H9 (cell line): ENCODE results near the gene TPGS2. TPM values are rescaled to one million over a fixed set of nuclear protein-coding genes. Genes with fewer than 3 reads are reported as not detected.

Experiments
- DNase-seq: peaks from one replicate; pipeline ENCODE4 v3.0.0-alpha.2; 2017
- H2AFZ ChIP-seq: one replicate; pipeline ENCODE4 v1.6.1; 2013; ENCODE audit warnings: mild to moderate bottlenecking, low read length, control low read depth, moderate library complexity
- H2AK5ac ChIP-seq: 2 replicates; pipeline ENCODE4 v1.6.1; 2013; ENCODE audit warnings: low read length, control low read depth, mixed read lengths; ENCODE audit not compliant: insufficient read length
- H2BK120ac ChIP-seq: one replicate; pipeline ENCODE4 v1.6.1; 2013; ENCODE audit warnings: low read depth, mild to moderate bottlenecking, low read length, control low read depth, inconsistent platforms; ENCODE audit not compliant: poor library complexity, severe bottlenecking
- H2BK12ac ChIP-seq: 2 replicates; pipeline ENCODE4 v1.6.1; 2013; ENCODE audit warnings: low read length, control low read depth, mixed read lengths, low read depth; ENCODE audit not compliant: insufficient read length
- H2BK15ac ChIP-seq: 2 replicates; pipeline ENCODE4 v1.6.1; 2013; ENCODE audit warnings: low read depth, low read length, control low read depth
- H2BK20ac ChIP-seq: one replicate; pipeline ENCODE4 v1.6.1; 2013; ENCODE audit warnings: low read depth, mild to moderate bottlenecking, low read length, control low read depth, inconsistent platforms; ENCODE audit not compliant: poor library complexity, severe bottlenecking
- H2BK5ac ChIP-seq: 2 replicates; pipeline ENCODE4 v1.6.1; 2013; ENCODE audit warnings: low read length, control low read depth, mixed read lengths; ENCODE audit not compliant: insufficient read length
- H3K14ac ChIP-seq: 2 replicates; pipeline ENCODE4 v1.6.1; 2013; ENCODE audit warnings: low read length, control low read depth; ENCODE audit not compliant: insufficient read depth
- H3K18ac ChIP-seq: 2 replicates; pipeline ENCODE4 v1.6.1; 2013; ENCODE audit warnings: low read depth, mild to moderate bottlenecking, mixed read lengths, low read length, control low read depth; ENCODE audit not compliant: insufficient read length
- H3K23ac ChIP-seq: 2 replicates; pipeline ENCODE4 v1.6.1; 2013; ENCODE audit warnings: low read length, control low read depth, mixed read lengths, low read depth; ENCODE audit not compliant: insufficient read length
- H3K23me2 ChIP-seq: 2 replicates; pipeline ENCODE4 v1.6.1; 2013; ENCODE audit warnings: low read depth, mild to moderate bottlenecking, mixed read lengths, low read length, control low read depth; ENCODE audit not compliant: insufficient read length, poor library complexity, severe bottlenecking
- H3K27ac ChIP-seq: 2 replicates; pipeline ENCODE4 v1.5.1; 2013; ENCODE audit warnings: low read length, control low read depth, mixed read lengths, low read depth; ENCODE audit not compliant: insufficient read length
- H3K27me3 ChIP-seq: 2 replicates; pipeline ENCODE4 v1.6.1; 2013; ENCODE audit warnings: low read length, control low read depth, inconsistent platforms; ENCODE audit not compliant: insufficient read depth
- H3K4ac ChIP-seq: 2 replicates; pipeline ENCODE4 v1.6.1; 2013; ENCODE audit warnings: low read depth, mild to moderate bottlenecking, control low read depth, inconsistent platforms, low read length, moderate library complexity
- H3K4me1 ChIP-seq: 2 replicates; pipeline ENCODE4 v1.6.1; 2013; ENCODE audit warnings: low read length, control low read depth, inconsistent platforms; ENCODE audit not compliant: insufficient read depth
- H3K4me2 ChIP-seq: 2 replicates; pipeline ENCODE4 v1.6.1; 2013; ENCODE audit warnings: low read length, control low read depth, mixed read lengths; ENCODE audit not compliant: insufficient read length, insufficient read depth
- H3K56ac ChIP-seq: 2 replicates; pipeline ENCODE4 v1.6.1; 2013; ENCODE audit warnings: low read depth, mild to moderate bottlenecking, mixed read lengths, low read length, control low read depth; ENCODE audit not compliant: insufficient read length
- H3K79me1 ChIP-seq: 2 replicates; pipeline ENCODE4 v1.6.1; 2013; ENCODE audit warnings: low read depth, mild to moderate bottlenecking, moderate library complexity, low read length, control low read depth, inconsistent platforms; ENCODE audit not compliant: insufficient read depth, poor library complexity, severe bottlenecking
- H3K79me2 ChIP-seq: 2 replicates; pipeline ENCODE4 v1.6.1; 2013; ENCODE audit warnings: low read length, control low read depth, inconsistent platforms; ENCODE audit not compliant: insufficient read depth
- H3K9ac ChIP-seq: 2 replicates; pipeline ENCODE4 v1.6.1; 2013; ENCODE audit warnings: low read length, control low read depth, mixed read lengths; ENCODE audit not compliant: insufficient read length; ENCODE audit errors: extremely low read depth
- H3K9me3 ChIP-seq: one replicate; pipeline ENCODE4 v1.6.1; 2013; ENCODE audit warnings: low read depth, low read length, inconsistent platforms; ENCODE audit not compliant: control insufficient read depth
- H3T11ph ChIP-seq: one replicate; pipeline ENCODE4 v1.6.1; 2013; ENCODE audit warnings: mild to moderate bottlenecking, low read length, control low read depth, inconsistent platforms
- H4K20me1 ChIP-seq: one replicate; pipeline ENCODE4 v1.6.1; 2013; ENCODE audit not compliant: control insufficient read depth, insufficient read length, insufficient read depth
- H4K5ac ChIP-seq: 2 replicates; pipeline ENCODE4 v1.6.1; 2013; ENCODE audit warnings: low read depth, mild to moderate bottlenecking, mixed read lengths, low read length, control low read depth; ENCODE audit not compliant: insufficient read length
- H4K8ac ChIP-seq: replicated peaks from 2 replicates; pipeline ENCODE4 v1.6.1; 2013; ENCODE audit warnings: low read length, control low read depth, mixed read lengths, low read depth; ENCODE audit not compliant: insufficient read length
- H4K91ac ChIP-seq: 2 replicates; pipeline ENCODE4 v1.6.1; 2013; ENCODE audit warnings: low read depth, mild to moderate bottlenecking, moderate library complexity, mixed read lengths, low read length, control low read depth; ENCODE audit not compliant: insufficient read length
- H3K27ac Mint-ChIP-seq, 3 experiments: 2 replicates in 2 of 3; 3 replicates in 1 of 3; pipeline ENCODE4 v1.8.0; 2020 to 2021; ENCODE audit warnings: mixed read lengths in 3 of 3, mild to moderate bottlenecking in 1 of 3, moderate library complexity in 1 of 3
- H3K27me3 Mint-ChIP-seq: 2 replicates; pipeline ENCODE4 v1.8.0; 2021; ENCODE audit warnings: low read depth, mild to moderate bottlenecking, moderate library complexity, mixed read lengths
- H3K36me3 Mint-ChIP-seq, 3 experiments: 2 replicates in 2 of 3; 3 replicates in 1 of 3; pipeline ENCODE4 v1.8.0; 2020 to 2021; ENCODE audit warnings: low read depth in 3 of 3, mixed read lengths in 3 of 3; ENCODE audit not compliant: insufficient read depth in 1 of 3
- H3K4me1 Mint-ChIP-seq, 2 experiments: 2 replicates each; pipeline ENCODE4 v1.8.0; 2020; ENCODE audit warnings: mixed read lengths in 2 of 2
- H3K4me3 Mint-ChIP-seq, 2 experiments: 2 replicates in 1 of 2; 3 replicates in 1 of 2; pipeline ENCODE4 v1.8.0; 2020 to 2021; ENCODE audit warnings: mild to moderate bottlenecking in 2 of 2, mixed read lengths in 2 of 2, moderate library complexity in 1 of 2
- H3K9me3 Mint-ChIP-seq, 2 experiments: 2 replicates in 1 of 2; 3 replicates in 1 of 2; pipeline ENCODE4 v1.8.0; 2020; ENCODE audit warnings: mild to moderate bottlenecking in 2 of 2, mixed read lengths in 2 of 2, moderate library complexity in 1 of 2
- WGBS: extraction: QIAGEN DNeasy Blood & Tissue Kit; methylation state at CpG from one replicate; pipeline ENCODE4 v1.1.7; 2013; ENCODE audit warnings: missing lambda C conversion rate, low lambda C conversion rate, mixed read lengths; ENCODE audit not compliant: insufficient read length; ENCODE audit errors: extremely low coverage; 5-methylcytosine and 5-hydroxymethylcytosine counted together
- total RNA-seq: library from RNA; stranded (reverse); gene quantifications from 2 replicates; pipeline ENCODE4 v1.2.1, GENCODE V29; 2021
- TF ChIP-seq, protein P1 (sequence below): fragments of 200-600 bp; sonication (generic); conservative IDR thresholded peaks from 3 replicates; pipeline ENCODE4 v1.8.0; 2021; ENCODE audit warnings: antibody characterized with exemption, mild to moderate bottlenecking

Gene TPGS2
- total RNA-seq, 1 experiment from 2014 or later = 147 TPM

DNA sequence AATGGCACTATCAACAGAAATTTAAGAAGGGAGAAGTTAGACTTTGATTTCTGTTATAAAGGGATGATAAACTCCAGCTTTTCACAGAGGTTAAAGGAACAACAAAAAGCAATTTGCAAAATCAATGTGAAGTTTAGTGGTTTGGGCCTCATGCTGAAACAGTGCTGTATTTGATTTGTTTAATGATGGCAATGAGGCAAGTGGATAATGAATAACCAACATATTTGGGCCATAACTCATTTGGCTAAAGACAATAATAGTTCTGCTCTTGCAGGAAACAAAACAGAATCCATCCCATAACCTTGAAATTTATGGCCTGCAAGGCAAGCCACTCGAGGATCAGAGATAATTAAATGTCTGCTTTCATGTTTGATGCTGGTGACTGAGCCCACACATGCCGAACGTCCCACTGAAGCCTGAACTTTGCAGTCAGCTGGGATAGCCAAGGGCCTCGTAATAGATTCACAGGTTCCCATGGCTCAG lies 56.5 kb downstream of the TPGS2 start:
- Mint-ChIP-seq H3K4me3 (no peak overlapping the region), H3K36me3 (no peaks in the 10 kb centered on the region; a peak in 1 of 7 replicates), H3K27me3 (peaks cover 1% of the 10 kb centered on the region), H3K4me1 (peaks cover 10 to 11% of the 10 kb centered on the region in 2 experiments), H3K27ac (no peak overlapping the region), H3K9me3 (no peaks in the 10 kb centered on the region)
- no peak for DNase-seq
- Histone ChIP-seq H4K8ac (no peak overlapping the region), H3K18ac (no peak overlapping the region), H2BK5ac (no peak overlapping the region), H2BK15ac (no peak overlapping the region), H3K23me2 (no peaks in the 10 kb centered on the region), H3K56ac (no peak overlapping the region), H3K4me1 (peaks cover 2% of the 10 kb centered on the region; the same call in 1 of the 2 replicates), H2AFZ (no peak overlapping the region), H2BK12ac (no peak overlapping the region), H2BK20ac (no peak overlapping the region), H4K5ac (no peak overlapping the region), H3K4me2 (no peak overlapping the region), H3T11ph (no peak overlapping the region), H2BK120ac (no peak overlapping the region), H3K9ac (no peak overlapping the region), H3K23ac (no peak overlapping the region), H4K20me1 (no peaks in the 10 kb centered on the region), H4K91ac (no peak overlapping the region), H3K4ac (no peak overlapping the region), H3K79me2 (no peaks in the 10 kb centered on the region), H3K9me3 (no peaks in the 10 kb centered on the region), H3K79me1 (no peaks in the 10 kb centered on the region), H3K27me3 (no peaks in the 10 kb centered on the region), H3K14ac (no peak overlapping the region), H2AK5ac (no peak overlapping the region), H3K27ac (no peak overlapping the region)
- WGBS = no CpG with 5 or more reads among the region's 4 CpGs
- TF ChIP-seq, protein P1, sequence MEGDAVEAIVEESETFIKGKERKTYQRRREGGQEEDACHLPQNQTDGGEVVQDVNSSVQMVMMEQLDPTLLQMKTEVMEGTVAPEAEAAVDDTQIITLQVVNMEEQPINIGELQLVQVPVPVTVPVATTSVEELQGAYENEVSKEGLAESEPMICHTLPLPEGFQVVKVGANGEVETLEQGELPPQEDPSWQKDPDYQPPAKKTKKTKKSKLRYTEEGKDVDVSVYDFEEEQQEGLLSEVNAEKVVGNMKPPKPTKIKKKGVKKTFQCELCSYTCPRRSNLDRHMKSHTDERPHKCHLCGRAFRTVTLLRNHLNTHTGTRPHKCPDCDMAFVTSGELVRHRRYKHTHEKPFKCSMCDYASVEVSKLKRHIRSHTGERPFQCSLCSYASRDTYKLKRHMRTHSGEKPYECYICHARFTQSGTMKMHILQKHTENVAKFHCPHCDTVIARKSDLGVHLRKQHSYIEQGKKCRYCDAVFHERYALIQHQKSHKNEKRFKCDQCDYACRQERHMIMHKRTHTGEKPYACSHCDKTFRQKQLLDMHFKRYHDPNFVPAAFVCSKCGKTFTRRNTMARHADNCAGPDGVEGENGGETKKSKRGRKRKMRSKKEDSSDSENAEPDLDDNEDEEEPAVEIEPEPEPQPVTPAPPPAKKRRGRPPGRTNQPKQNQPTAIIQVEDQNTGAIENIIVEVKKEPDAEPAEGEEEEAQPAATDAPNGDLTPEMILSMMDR = no peak
